Neural cell (in vitro differentiated cells): ENCODE measurements around the gene SKI. TPM values are rescaled to one million over a fixed set of nuclear protein-coding genes. Genes with fewer than 3 reads are reported as not detected.

Source experiments
- H2AFZ ChIP-seq: fragments of 200-600, 300-800 bp; sonication (generic), shearing (Covaris generic); 2 replicates; pipeline ENCODE4 v1.6.0; 2014; ENCODE audit warnings: low read depth, mild to moderate bottlenecking, antibody characterized with exemption, low read length, moderate library complexity
- H3F3A ChIP-seq: fragments of 200-600 bp; shearing (Covaris generic); 2 replicates; pipeline ENCODE4 v1.6.1; 2016; ENCODE audit warnings: mild to moderate bottlenecking, moderate library complexity, mixed read lengths, antibody characterized with exemption, low read length; ENCODE audit not compliant: insufficient read depth, poor library complexity, severe bottlenecking
- H3K27ac ChIP-seq: fragments of 200-600, 300-800 bp; sonication (generic), shearing (Covaris generic); 2 replicates; pipeline ENCODE4 v1.5.1; 2014; ENCODE audit warnings: mild to moderate bottlenecking, low read length, moderate library complexity
- H3K27me3 ChIP-seq: fragments of 300-800, 200-600 bp; sonication (generic), shearing (Covaris generic); 2 replicates; pipeline ENCODE4 v1.6.0; 2014; ENCODE audit warnings: mild to moderate bottlenecking, low read depth, low read length, moderate library complexity; ENCODE audit not compliant: insufficient read depth
- H3K36me3 ChIP-seq: fragments of 300-800, 200-600 bp; sonication (generic), shearing (Covaris generic); 2 replicates; pipeline ENCODE4 v1.5.1; 2014; ENCODE audit warnings: mild to moderate bottlenecking, antibody characterized with exemption, low read length, moderate library complexity; ENCODE audit not compliant: insufficient read depth
- H3K4me2 ChIP-seq: fragments of 300-800, 200-600 bp; sonication (generic), shearing (Covaris generic); 2 replicates; pipeline ENCODE4 v1.6.0; 2014; ENCODE audit warnings: mild to moderate bottlenecking, low read length
- H3K4me3 ChIP-seq: fragments of 300-800, 200-600 bp; sonication (generic), shearing (Covaris generic); 2 replicates; pipeline ENCODE4 v1.5.1; 2014; ENCODE audit warnings: mild to moderate bottlenecking, low read length, moderate library complexity
- H3K79me2 ChIP-seq: fragments of 200-600 bp; shearing (Covaris generic); replicated peaks from 2 replicates; pipeline ENCODE4 v1.6.0; 2014; ENCODE audit warnings: mild to moderate bottlenecking, low read length, moderate library complexity; ENCODE audit not compliant: insufficient read depth
- H3K9ac ChIP-seq: fragments of 300-800, 200-600 bp; sonication (generic), shearing (Covaris generic); 2 replicates; pipeline ENCODE4 v1.6.1; 2016; ENCODE audit warnings: mild to moderate bottlenecking, low read length, mixed read lengths
- H3K9me2 ChIP-seq: fragments of 200-600 bp; shearing (Covaris generic); 2 replicates; pipeline ENCODE4 v1.6.1; 2016; ENCODE audit warnings: mild to moderate bottlenecking, low read length, mixed read lengths; ENCODE audit not compliant: insufficient read depth
- H3K9me3 ChIP-seq: fragments of 200-600, 300-800 bp; sonication (generic), shearing (Covaris generic); 2 replicates; pipeline ENCODE4 v1.6.1; 2016; ENCODE audit warnings: mild to moderate bottlenecking, mixed run types, low read length, moderate library complexity, mixed read lengths
- H4K20me1 ChIP-seq: fragments of 200-600 bp; shearing (Covaris generic); 2 replicates; pipeline ENCODE4 v1.6.1; 2016; ENCODE audit warnings: mild to moderate bottlenecking, mixed run types; ENCODE audit not compliant: insufficient read depth
- EP300 ChIP-seq: fragments of 450-650 bp; conservative IDR thresholded peaks from 2 replicates; pipeline ENCODE4 v1.6.1; 2014; ENCODE audit warnings: antibody characterized with exemption, mild to moderate bottlenecking, moderate library complexity; ENCODE audit not compliant: poor library complexity, severe bottlenecking
- EZH2 ChIP-seq: fragments of 200-600, 300-800 bp; shearing (Covaris generic), sonication (generic); IDR thresholded peaks from 2 replicates; pipeline ENCODE4 v1.6.1; 2014; ENCODE audit warnings: antibody characterized with exemption, low read length, borderline replicate concordance, mild to moderate bottlenecking; ENCODE audit not compliant: insufficient read depth, poor library complexity, severe bottlenecking
- MXI1 ChIP-seq: fragments of 450-650 bp; conservative IDR thresholded peaks from 2 replicates; pipeline ENCODE4 v1.6.1; 2014; ENCODE audit warnings: antibody characterized with exemption, mild to moderate bottlenecking; ENCODE audit not compliant: poor library complexity, severe bottlenecking
- POLR2AphosphoS5 ChIP-seq: IDR thresholded peaks from 2 replicates; pipeline ENCODE4 v1.6.1; 2012
- RAD21 ChIP-seq: fragments of 450-650 bp; conservative IDR thresholded peaks from 2 replicates; pipeline ENCODE4 v1.6.1; 2014; ENCODE audit warnings: antibody characterized with exemption, mild to moderate bottlenecking, moderate library complexity
- SMC3 ChIP-seq: fragments of 450-650 bp; conservative IDR thresholded peaks from 2 replicates; pipeline ENCODE4 v1.6.1; 2014; ENCODE audit warnings: antibody characterized with exemption, mild to moderate bottlenecking, moderate library complexity; ENCODE audit not compliant: poor library complexity
- TAF1 ChIP-seq: IDR thresholded peaks from 2 replicates; pipeline ENCODE4 v1.6.1; 2012; ENCODE audit warnings: low read depth
- polyA plus RNA-seq: library from polyadenylated mRNA; depleted of rRNA; stranded (reverse); fragments of >200 nt; gene quantifications from 2 replicates; pipeline ENCODE4 v1.2.3, GENCODE V29; 2014
- TF ChIP-seq, protein P1 (sequence below): IDR thresholded peaks from 2 replicates; pipeline ENCODE4 v1.6.1; 2012; ENCODE audit warnings: borderline replicate concordance
- TF ChIP-seq, protein P2 (sequence below): fragments of 450-650 bp; IDR thresholded peaks from 2 replicates; pipeline ENCODE4 v1.5.1; 2014; ENCODE audit warnings: antibody characterized with exemption, mild to moderate bottlenecking, moderate library complexity; ENCODE audit not compliant: poor library complexity, severe bottlenecking

Gene SKI
- polyA plus RNA-seq, 1 donor from 2014 or later, result 4.1 TPM

DNA sequence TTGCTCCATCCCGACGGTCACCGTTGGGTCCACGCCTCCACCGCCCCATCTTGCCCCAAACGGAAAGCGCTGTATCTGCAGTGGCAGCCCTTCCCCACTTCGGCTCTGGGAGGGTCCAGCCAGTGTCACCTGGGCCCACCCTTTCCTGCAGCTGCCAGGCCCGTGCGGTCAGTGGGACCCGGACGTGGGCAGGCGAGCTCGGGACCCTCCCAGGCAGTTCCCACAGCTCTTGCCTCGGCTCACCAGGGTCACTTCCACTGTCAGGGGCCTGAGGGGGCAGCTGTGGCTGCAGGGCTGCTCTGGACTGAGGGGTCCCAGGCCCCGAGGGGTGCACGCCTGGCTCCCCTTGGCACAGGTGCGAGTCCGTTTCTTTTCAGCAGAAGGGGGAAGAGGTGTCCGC lies 80.7 kb downstream of the SKI start:
- Histone ChIP-seq H3K79me2 (no peaks in the 10 kb centered on the region), H3K4me2 (no peak overlapping the region), H3K9ac (no peak overlapping the region), H2AFZ (no peak overlapping the region), H3K9me2 (no peaks in the 10 kb centered on the region), H3K9me3 (no peaks in the 10 kb centered on the region), H3K36me3 (no peaks in the 10 kb centered on the region), H3K27ac (no peak overlapping the region), H3K27me3 (no peaks in the 10 kb centered on the region), H4K20me1 (no peaks in the 10 kb centered on the region), H3F3A (no peaks in the 10 kb centered on the region), H3K4me3 (no peak overlapping the region)
- no peak for TF ChIP-seq SMC3
- TF ChIP-seq RAD21, result no peak
- no peak for TF ChIP-seq MXI1
- TF ChIP-seq, protein P1, sequence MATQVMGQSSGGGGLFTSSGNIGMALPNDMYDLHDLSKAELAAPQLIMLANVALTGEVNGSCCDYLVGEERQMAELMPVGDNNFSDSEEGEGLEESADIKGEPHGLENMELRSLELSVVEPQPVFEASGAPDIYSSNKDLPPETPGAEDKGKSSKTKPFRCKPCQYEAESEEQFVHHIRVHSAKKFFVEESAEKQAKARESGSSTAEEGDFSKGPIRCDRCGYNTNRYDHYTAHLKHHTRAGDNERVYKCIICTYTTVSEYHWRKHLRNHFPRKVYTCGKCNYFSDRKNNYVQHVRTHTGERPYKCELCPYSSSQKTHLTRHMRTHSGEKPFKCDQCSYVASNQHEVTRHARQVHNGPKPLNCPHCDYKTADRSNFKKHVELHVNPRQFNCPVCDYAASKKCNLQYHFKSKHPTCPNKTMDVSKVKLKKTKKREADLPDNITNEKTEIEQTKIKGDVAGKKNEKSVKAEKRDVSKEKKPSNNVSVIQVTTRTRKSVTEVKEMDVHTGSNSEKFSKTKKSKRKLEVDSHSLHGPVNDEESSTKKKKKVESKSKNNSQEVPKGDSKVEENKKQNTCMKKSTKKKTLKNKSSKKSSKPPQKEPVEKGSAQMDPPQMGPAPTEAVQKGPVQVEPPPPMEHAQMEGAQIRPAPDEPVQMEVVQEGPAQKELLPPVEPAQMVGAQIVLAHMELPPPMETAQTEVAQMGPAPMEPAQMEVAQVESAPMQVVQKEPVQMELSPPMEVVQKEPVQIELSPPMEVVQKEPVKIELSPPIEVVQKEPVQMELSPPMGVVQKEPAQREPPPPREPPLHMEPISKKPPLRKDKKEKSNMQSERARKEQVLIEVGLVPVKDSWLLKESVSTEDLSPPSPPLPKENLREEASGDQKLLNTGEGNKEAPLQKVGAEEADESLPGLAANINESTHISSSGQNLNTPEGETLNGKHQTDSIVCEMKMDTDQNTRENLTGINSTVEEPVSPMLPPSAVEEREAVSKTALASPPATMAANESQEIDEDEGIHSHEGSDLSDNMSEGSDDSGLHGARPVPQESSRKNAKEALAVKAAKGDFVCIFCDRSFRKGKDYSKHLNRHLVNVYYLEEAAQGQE, result no peak
- TF ChIP-seq EZH2, result no peak
- TF ChIP-seq EP300, result no peak

- no peaks in the 10 kb centered on the region for H3K9me3 ChIP-seq
- H3K9me2 ChIP-seq, result no peaks in the 10 kb centered on the region
- H3K27me3 ChIP-seq, result no peaks in the 10 kb centered on the region
- H4K20me1 ChIP-seq, result no peaks in the 10 kb centered on the region
- no peak overlapping the region for H3K27ac ChIP-seq
- H3K79me2 ChIP-seq, result no peaks in the 10 kb centered on the region
- H3K4me3 ChIP-seq, result no peak overlapping the region
- H3F3A ChIP-seq, result no peaks in the 10 kb centered on the region
- H3K4me2 ChIP-seq, result no peak overlapping the region
- no peak overlapping the region for H3K9ac ChIP-seq
- H3K36me3 ChIP-seq, result no peaks in the 10 kb centered on the region
- H2AFZ ChIP-seq, result no peak overlapping the region
- TF ChIP-seq POLR2AphosphoS5 (no peak), EZH2 (no peak), RAD21 (no peak), TAF1 (no peak), MXI1 (no peak), EP300 (no peak), SMC3 (no peak)
- TF ChIP-seq, protein P2, sequence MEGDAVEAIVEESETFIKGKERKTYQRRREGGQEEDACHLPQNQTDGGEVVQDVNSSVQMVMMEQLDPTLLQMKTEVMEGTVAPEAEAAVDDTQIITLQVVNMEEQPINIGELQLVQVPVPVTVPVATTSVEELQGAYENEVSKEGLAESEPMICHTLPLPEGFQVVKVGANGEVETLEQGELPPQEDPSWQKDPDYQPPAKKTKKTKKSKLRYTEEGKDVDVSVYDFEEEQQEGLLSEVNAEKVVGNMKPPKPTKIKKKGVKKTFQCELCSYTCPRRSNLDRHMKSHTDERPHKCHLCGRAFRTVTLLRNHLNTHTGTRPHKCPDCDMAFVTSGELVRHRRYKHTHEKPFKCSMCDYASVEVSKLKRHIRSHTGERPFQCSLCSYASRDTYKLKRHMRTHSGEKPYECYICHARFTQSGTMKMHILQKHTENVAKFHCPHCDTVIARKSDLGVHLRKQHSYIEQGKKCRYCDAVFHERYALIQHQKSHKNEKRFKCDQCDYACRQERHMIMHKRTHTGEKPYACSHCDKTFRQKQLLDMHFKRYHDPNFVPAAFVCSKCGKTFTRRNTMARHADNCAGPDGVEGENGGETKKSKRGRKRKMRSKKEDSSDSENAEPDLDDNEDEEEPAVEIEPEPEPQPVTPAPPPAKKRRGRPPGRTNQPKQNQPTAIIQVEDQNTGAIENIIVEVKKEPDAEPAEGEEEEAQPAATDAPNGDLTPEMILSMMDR, result no peak
- TF ChIP-seq, protein P1, result no peak
Observed at GRCh38 chr1:2310332-2311183, 82.4 kb downstream of the SKI start.
